ENCODE results near the gene YY1AP1. TPM values are rescaled to one million over a fixed set of nuclear protein-coding genes. Genes with fewer than 3 reads are reported as not detected.
"Not testable (repeated sequence)": the region's sequence is repeated elsewhere in the genome, so short reads cannot be mapped to it uniquely, and the experiment has no call there.

Gene YY1AP1
- total RNA-seq, 3 donors from 2014 or later (not counting 1 experiment from before 2014, with no cell fraction given), result 115 to 133 (median 115) TPM

- no peaks in the 10 kb centered on the region for H3K27me3 Mint-ChIP-seq (ENCODE audit: low read depth in 2 of 2)
- no peak for ATAC-seq
- Histone ChIP-seq H3K27me3 (ENCODE audit: control insufficient read depth, insufficient read depth, low read length) (no peaks in the 10 kb centered on the region), H3K36me3 (ENCODE audit: control insufficient read depth, insufficient read depth, low read length) (no peaks in the 10 kb centered on the region), H3K27ac (ENCODE audit: low read length) (no peak overlapping the region), H3K4me1 (ENCODE audit: control insufficient read depth, insufficient read depth, low read length) (peaks cover 17% of the 10 kb centered on the region), H3K9me3 (ENCODE audit: control insufficient read depth, insufficient read depth, low read length) (peaks cover 21% of the 10 kb centered on the region), H3K4me3 (ENCODE audit: low read length) (no peak overlapping the region)
- intact Hi-C loops (cut with micrococcal nuclease), result no loop called here
- peaks cover 0 to 9% of the 10 kb centered on the region in 2 donors for H3K9me3 Mint-ChIP-seq
- TF ChIP-seq, protein P1, sequence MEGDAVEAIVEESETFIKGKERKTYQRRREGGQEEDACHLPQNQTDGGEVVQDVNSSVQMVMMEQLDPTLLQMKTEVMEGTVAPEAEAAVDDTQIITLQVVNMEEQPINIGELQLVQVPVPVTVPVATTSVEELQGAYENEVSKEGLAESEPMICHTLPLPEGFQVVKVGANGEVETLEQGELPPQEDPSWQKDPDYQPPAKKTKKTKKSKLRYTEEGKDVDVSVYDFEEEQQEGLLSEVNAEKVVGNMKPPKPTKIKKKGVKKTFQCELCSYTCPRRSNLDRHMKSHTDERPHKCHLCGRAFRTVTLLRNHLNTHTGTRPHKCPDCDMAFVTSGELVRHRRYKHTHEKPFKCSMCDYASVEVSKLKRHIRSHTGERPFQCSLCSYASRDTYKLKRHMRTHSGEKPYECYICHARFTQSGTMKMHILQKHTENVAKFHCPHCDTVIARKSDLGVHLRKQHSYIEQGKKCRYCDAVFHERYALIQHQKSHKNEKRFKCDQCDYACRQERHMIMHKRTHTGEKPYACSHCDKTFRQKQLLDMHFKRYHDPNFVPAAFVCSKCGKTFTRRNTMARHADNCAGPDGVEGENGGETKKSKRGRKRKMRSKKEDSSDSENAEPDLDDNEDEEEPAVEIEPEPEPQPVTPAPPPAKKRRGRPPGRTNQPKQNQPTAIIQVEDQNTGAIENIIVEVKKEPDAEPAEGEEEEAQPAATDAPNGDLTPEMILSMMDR (IDR thresholded peaks at IDR 0.05), result no peak
- peaks cover 18 to 20% of the 10 kb centered on the region in 2 donors for H3K4me1 Mint-ChIP-seq
- H3K36me3 Mint-ChIP-seq, result peaks cover 11% of the 10 kb centered on the region
- H3K27ac Mint-ChIP-seq, result no peak overlapping the region
- DNase-seq, result no peak
- H3K4me3 Mint-ChIP-seq, result no peak overlapping the region
These were observed 48.2 kb downstream of the YY1AP1 start for GRCh38 chr1:155640367-155640766.

GRCh38 chr1:155636397-155637153, 52.0 kb downstream of the YY1AP1 start:
- Mint-ChIP-seq H3K9me3 (peaks cover 0 to 1% of the 10 kb centered on the region in 2 donors), H3K27me3 (ENCODE audit: low read depth in 2 of 2) (no peaks in the 10 kb centered on the region), H3K4me3 (peak overlapping the region; percentile 98), H3K36me3 (peaks cover 3% of the 10 kb centered on the region), H3K27ac (peak overlapping the region; percentile 91 to 95), H3K4me1 (peaks cover 18 to 20% of the 10 kb centered on the region in 2 donors)
- Histone ChIP-seq H3K36me3 (ENCODE audit: control insufficient read depth, insufficient read depth, low read length) (no peaks in the 10 kb centered on the region), H3K9me3 (ENCODE audit: control insufficient read depth, insufficient read depth, low read length) (peaks cover under 1% of the 10 kb centered on the region), H3K4me1 (ENCODE audit: control insufficient read depth, insufficient read depth, low read length) (peaks cover 17% of the 10 kb centered on the region), H3K27ac (ENCODE audit: low read length) (peak overlapping the region; percentile 78), H3K4me3 (ENCODE audit: low read length) (peak overlapping the region; percentile 59), H3K27me3 (ENCODE audit: control insufficient read depth, insufficient read depth, low read length) (no peaks in the 10 kb centered on the region)
- DNase-seq (no peak), ATAC-seq (peak; percentile 9 to 12 (median 10))
- WGBS (ENCODE audit: insufficient coverage), result 77% methylated on average over 11 of the region's 11 CpGs
- intact Hi-C loops (cut with micrococcal nuclease), result no loop called here
- TF ChIP-seq, protein P1 (IDR thresholded peaks at IDR 0.05), result no peak

DNA sequence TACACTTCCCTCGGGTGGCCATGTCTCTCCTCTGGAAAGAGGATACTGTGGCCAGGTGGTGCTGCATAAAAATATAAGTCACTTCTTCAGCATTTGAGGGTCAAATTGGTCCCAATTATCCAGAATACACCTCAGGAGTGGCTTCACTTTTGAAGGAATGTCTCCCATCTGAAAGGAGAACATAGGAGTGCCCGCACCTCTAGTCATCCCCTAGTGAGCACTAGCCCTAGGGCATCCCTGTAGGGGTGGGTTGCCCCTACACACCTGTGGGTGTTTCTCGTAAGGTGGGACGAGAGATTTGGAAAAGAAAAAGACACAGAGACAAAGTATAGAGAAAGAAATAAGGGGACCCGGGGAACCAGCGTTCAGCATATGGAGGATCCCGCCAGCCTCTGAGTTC, 62.1 kb downstream of the YY1AP1 start:
- H3K4me1 ChIP-seq (ENCODE audit: control insufficient read depth, insufficient read depth, low read length); H3K9me3 Mint-ChIP-seq; H3K27me3 ChIP-seq (ENCODE audit: control insufficient read depth, insufficient read depth, low read length); H3K27ac ChIP-seq (ENCODE audit: low read length); H3K36me3 ChIP-seq (ENCODE audit: control insufficient read depth, insufficient read depth, low read length); H3K27me3 Mint-ChIP-seq (ENCODE audit: low read depth in 2 of 2); intact Hi-C loops (cut with micrococcal nuclease); H3K4me1 Mint-ChIP-seq; H3K4me3 Mint-ChIP-seq; H3K4me3 ChIP-seq (ENCODE audit: low read length); DNase-seq; ATAC-seq; H3K9me3 ChIP-seq (ENCODE audit: control insufficient read depth, insufficient read depth, low read length); H3K27ac Mint-ChIP-seq; H3K36me3 Mint-ChIP-seq: not testable (repeated sequence)
- 100% methylated on average over 1 of the region's 7 CpGs for WGBS (ENCODE audit: insufficient coverage)

GRCh38 chr1:155623357-155623756, 65.2 kb downstream of the YY1AP1 start:
- intact Hi-C loops (cut with micrococcal nuclease), result no loop called here
- WGBS (ENCODE audit: insufficient coverage), result 83% methylated on average over 1 of the region's 1 CpG
- H3K36me3 ChIP-seq (ENCODE audit: control insufficient read depth, insufficient read depth, low read length), result no peaks in the 10 kb centered on the region

More at GRCh38 chr1:155623357-155623756, 65.2 kb downstream of the YY1AP1 start:
- Histone ChIP-seq H3K27ac (ENCODE audit: low read length) (no peak overlapping the region), H3K9me3 (ENCODE audit: control insufficient read depth, insufficient read depth, low read length) (no peaks in the 10 kb centered on the region), H3K4me1 (ENCODE audit: control insufficient read depth, insufficient read depth, low read length) (no peaks in the 10 kb centered on the region), H3K27me3 (ENCODE audit: control insufficient read depth, insufficient read depth, low read length) (no peaks in the 10 kb centered on the region), H3K4me3 (ENCODE audit: low read length) (no peak overlapping the region)
- no peaks in the 10 kb centered on the region for H3K36me3 Mint-ChIP-seq
- no peaks in the 10 kb centered on the region for H3K9me3 Mint-ChIP-seq
- DNase-seq (no peak), ATAC-seq (no peak)
- no peaks in the 10 kb centered on the region for H3K4me1 Mint-ChIP-seq
- H3K27ac Mint-ChIP-seq, result no peak overlapping the region
- no peaks in the 10 kb centered on the region for H3K27me3 Mint-ChIP-seq (ENCODE audit: low read depth in 2 of 2)
- H3K4me3 Mint-ChIP-seq, result no peak overlapping the region
- TF ChIP-seq, protein P1 (IDR thresholded peaks at IDR 0.05), result no peak

All from natural killer cell (primary cell).